GM18499 (cell line): ENCODE data around the gene ZNF275.
"Not testable (repeated sequence)": the region's sequence is repeated elsewhere in the genome, so short reads cannot be mapped to it uniquely, and the experiment has no call there.

Experiments used
- ATAC-seq: cut with Tn5 transposase; IDR thresholded peaks from one replicate; pipeline ENCODE4 v1.9.1; 2021; ENCODE audit warnings: moderate number of reproducible peaks; ENCODE audit not compliant: insufficient read depth, unreplicated experiment

Gene ZNF275, protein sequence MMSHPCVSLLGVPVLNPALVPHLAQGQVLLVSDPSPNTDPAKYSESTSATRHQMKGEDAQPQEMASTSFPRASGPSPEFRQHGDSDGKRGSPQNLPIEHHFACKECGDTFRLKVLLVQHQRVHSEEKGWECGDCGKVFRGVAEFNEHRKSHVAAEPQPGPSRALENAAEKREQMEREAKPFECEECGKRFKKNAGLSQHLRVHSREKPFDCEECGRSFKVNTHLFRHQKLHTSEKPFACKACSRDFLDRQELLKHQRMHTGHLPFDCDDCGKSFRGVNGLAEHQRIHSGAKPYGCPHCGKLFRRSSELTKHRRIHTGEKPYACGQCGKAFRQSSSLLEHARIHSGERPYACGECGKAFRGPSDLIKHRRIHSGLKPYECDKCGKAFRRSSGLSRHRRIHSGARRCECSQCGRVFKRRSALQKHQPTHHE

DNA sequence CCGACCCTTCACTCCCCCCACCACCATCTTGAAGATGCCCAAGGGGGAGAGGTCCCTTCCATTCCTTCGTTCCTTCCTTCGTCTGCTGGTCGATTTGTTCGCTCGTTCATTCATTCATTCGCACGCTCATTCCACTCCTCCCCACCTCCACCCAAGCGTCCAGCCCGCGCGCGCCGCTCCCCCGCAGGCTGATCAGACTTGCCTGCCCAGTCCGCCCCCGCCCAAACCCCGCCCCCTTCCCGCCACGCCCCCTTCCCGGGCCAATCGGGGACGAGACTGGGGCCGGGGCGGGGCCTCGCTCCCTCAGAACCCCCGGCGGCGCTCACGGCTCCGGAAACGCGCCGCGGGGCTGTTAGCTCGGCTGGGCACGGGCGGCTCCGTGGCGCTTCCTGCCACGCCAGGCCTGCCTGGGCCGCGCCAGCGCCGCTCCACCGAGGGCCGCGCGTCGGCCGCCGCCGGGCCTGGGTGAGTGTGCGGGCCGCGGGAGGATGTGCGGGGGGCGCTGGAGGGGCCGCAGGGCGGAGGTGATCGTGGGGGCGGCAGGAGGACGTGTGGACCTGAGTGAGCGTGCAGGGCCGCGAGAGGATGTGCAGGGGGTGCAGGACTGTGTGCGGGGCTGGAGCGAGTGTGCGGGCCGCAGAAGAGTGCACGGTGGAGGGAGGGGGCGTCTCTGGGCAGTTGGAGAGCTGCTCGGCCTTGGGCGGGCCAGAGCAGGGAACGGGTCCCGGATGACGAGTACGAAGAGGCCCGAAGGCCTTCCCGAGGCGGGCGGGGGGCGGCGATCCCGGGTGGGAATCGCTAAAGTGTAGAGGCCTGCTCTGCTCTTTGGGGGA is at the start of gene ZNF275:
TSS of gene ZNF275 (plus strand) at position 333 of the 833 bp plus-strand sequence. CDS start 2,527 bp downstream, outside the sequence.
- no peak for ATAC-seq

GRCh38 chrX:153285678-153286077 is 48.3 kb upstream of the ZNF275 start:
- not testable (repeated sequence) for ATAC-seq

DNA sequence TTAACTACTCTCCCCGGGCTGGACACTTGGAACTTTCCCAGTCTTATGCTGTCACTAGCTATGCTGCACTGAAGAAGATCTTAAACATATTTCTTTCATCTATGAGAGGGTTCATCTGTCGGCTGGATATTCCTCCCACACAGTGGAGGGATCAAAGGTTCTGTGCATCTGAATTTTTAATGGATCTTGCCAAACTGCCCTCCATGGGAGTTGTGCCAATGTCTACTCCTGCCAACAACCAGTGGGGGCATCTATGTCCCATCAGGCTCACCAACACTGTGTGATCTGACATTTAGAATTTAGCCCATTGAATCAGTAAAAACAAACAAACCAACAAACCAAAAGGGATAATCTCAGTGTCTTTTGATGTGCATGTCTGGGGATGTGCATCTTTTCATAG is 45.1 kb upstream of the ZNF275 start:
- ATAC-seq = not testable (repeated sequence)

- not testable (repeated sequence) for ATAC-seq
Observed at GRCh38 chrX:153293485-153294071, 40.4 kb upstream of the ZNF275 start.

- no peak for ATAC-seq
Observed at GRCh38 chrX:153297376-153297775, 36.6 kb upstream of the ZNF275 start.

DNA sequence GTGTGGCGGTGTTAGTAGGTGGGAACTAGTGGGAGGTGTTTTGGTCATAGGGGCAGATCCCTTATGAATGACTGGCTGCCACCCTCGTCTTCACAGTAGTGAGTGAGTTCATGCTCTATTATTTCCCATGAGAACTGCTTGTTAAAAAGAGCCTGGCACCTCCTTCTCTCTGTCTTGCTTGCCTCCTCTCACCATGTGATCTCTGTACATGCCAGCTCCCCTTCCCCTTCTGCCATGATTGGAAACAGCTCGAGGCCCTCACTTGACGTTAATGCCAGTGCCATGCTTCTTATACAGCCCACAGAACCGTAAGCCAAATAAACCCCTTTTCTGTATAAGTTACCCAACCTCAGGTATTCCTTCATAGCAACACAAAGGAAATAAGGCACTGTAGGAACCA is 34.1 kb upstream of the ZNF275 start:
- ATAC-seq = no peak

- no peak for ATAC-seq
Observed at GRCh38 chrX:153301746-153302145, 32.2 kb upstream of the ZNF275 start.

DNA sequence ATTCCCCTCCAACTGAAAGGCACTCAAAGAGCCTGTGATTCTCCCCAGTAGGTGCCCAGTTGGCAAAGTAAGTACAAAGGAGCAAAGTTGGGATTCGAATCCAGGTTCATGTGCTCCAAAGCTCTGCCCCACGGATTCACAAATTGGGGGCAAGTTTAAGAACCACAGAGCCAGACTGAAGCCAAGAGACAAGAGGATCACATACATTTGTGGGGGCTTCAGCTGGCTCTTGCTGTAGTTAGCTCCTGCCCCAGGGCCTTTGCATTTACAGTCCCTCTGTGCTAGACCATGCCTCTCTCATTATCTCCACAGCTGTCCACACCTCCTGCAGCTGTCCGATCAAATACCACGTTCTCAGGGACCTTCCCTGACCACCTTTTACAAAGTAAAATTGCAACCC is 31.2 kb upstream of the ZNF275 start:
- no peak for ATAC-seq

DNA sequence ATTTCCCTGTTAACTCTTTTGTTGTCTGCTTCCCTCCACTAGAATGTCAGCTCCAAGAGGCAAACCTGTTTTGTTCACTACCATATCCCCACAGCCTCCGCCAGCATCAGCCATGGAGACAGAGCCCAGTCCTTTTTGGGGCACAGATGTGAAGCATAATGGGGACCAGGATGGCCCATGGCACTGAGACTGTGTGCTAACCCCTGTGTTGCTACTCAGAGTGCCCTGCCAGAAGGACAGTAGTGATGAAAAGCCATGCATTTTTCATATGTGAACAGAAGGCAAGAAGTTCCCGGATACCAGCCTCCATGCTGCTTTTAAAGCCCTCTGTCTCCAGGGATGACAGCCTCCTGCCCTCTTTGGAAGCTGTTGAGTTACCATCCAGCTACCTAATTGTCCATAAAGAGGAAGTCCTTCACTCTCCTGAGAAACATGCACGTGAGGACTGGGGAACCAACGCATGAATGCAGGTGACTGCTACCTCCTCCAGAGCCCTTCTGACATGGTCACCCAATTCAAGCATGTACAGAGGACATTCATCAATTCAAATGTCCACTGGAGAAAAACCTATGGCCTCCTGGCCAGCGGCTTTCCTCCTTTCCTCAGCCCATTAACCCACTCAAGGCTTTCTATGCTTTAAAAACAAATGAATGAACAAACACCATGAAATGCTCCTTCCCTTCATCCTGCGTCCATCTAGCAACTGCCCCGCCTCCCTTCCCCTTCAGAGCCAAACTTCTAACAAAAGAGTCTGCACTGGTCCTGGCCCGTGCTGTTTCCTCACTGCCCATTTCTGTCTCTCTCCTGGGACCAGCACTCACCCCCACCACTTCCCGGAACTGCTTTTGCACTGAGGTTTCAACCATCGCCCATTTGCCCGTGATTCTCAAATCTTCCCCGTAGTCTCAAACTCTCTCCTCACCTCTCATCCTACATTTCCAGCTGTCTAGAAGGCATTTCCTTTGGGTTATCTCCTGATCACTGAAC is 30.4 kb upstream of the ZNF275 start:
- ATAC-seq = no peak

DNA sequence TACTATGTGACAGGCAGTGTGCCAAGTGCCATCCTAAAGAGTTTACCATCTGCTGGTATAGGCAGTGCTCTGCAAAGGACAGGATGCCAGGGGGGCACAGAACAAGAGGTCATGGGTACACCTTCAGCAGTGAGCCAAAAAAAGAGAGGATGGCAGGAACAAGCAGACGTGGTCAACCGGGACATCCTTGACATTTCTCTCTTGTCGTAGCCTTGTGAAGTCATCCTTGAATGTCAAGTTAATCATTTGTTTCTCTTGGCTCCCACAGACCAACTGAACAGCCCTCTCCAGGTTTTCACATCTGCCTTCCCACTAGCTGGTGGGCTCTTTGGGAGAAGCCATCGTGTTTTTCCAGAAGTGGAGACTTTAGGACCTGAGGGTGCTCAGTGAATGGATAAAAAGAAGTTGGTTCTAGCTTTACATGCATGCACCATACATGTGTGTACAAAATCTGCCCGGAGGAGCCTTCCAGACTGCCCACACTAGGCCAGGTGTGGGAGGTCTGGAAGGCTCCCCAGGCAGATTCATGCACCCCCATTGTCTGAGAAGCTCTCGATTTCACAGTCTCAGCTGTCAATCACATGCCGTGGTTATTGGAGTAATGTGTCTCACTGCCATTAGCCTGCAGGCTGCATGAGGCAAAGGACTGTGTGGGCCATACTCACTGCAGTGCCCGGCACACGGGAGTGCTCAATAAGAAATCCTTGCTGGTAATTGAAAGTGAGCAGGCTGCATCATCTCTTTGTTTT is 28.8 kb upstream of the ZNF275 start:
- ATAC-seq = no peak

DNA sequence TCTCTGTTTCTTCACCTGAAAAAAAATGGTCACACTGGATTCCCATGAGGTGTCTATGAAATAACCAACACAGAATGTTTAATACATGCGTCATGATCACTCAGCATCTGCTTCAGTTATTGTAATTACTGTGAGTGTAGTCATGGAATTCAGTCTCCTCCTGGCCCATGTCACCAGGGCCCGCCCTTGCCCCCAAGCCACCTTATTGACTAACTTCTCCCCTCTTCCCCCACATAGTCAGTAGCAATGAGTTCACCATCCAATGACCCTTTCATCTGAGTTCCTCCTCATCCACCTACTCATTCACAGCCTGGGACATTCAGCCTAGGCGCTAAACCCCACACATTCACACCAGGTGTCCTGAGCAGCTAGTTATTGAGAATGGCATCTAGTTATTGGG is 28.0 kb upstream of the ZNF275 start:
- ATAC-seq = no peak

GRCh38 chrX:153306527-153307115 is 27.3 kb upstream of the ZNF275 start:
- no peak for ATAC-seq

- ATAC-seq = no peak
Observed at GRCh38 chrX:153307276-153308178, 26.4 kb upstream of the ZNF275 start.

GRCh38 chrX:153310901-153311300 is 23.1 kb upstream of the ZNF275 start:
- ATAC-seq = no peak

DNA sequence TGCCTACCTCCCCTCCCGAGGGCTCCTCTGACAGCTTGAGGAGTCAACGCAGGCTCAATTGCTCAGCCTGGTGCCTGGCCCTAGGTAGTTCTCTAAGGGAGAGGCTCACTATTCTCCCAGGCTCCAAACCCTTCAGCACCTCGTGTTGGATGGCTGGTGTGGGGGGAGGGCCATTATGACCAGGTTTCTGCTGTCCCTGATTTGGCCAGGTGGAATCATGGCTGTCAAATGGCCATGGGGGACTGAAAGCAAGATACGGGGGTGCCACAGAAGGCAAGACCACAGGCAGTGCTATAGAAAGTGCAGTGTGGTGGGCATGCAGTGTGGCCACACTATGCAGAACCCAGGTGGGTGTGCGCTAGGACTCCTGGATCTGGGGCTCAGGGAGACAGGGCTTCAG is 21.9 kb upstream of the ZNF275 start:
- no peak for ATAC-seq

- no peak for ATAC-seq
Observed at GRCh38 chrX:153312842-153313241, 21.1 kb upstream of the ZNF275 start.

DNA sequence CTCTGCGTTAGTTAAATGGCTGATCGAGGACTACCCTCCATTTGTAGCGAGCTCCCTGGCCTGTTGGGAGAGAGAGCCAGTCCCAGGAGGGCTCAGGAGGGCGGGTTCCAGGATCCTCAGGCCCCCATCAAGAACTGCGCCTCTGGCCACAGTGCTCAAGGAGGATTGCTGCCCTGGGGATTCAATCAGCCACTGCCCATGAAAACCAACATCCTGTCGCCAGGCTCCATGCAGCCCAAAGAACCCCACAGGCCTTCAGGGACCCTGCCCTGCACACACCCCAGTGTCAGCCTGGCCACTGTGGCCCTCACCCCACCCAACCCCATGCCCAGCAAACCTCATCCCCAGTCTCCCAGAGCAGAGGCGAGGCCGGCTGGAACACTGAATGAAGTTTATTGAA is 16.6 kb upstream of the ZNF275 start:
- no peak for ATAC-seq
